Tibial nerve (tissue), 4 donors: Measurements from ENCODE around the gene POLR1H. TPM values are rescaled to one million over a fixed set of nuclear protein-coding genes. Genes with fewer than 3 reads are reported as not detected.

Experiments
- DNase-seq, 2 donors: peaks; one replicate each; pipeline ENCODE4 v3.0.0-alpha.2; 2019; ENCODE audit warnings: low spot score in 2 of 2
- H3K27ac ChIP-seq, 4 donors: fragments of 200-600 bp; sonication (generic) in 3 of 4; one replicate each; pipeline ENCODE4 v1.5.1; 2017 to 2019; ENCODE audit warnings: mild to moderate bottlenecking in 1 of 4
- H3K27me3 ChIP-seq, 2 donors: fragments of 200-600 bp; sonication (generic) in 1 of 2; one replicate each; pipeline versions ENCODE4 v1.5.1 to v1.6.0; 2017 to 2019
- H3K36me3 ChIP-seq, 3 donors: fragments of 200-600 bp; sonication (generic); one replicate each; pipeline ENCODE4 v1.5.1; 2018 to 2019
- H3K4me1 ChIP-seq, 4 donors: fragments of 200-600 bp; sonication (generic) in 3 of 4; one replicate each; pipeline ENCODE4 v1.5.1; 2017 to 2019
- H3K4me3 ChIP-seq, 4 donors: fragments of 200-600 bp; sonication (generic) in 3 of 4; one replicate each; pipeline ENCODE4 v1.5.1; 2017 to 2019; ENCODE audit warnings: mild to moderate bottlenecking in 1 of 4, moderate library complexity in 1 of 4
- H3K9me3 ChIP-seq, 4 donors: fragments of 200-600 bp; sonication (generic) in 3 of 4; one replicate each; pipeline ENCODE4 v1.5.1; 2017 to 2019
- CTCF ChIP-seq, 5 experiments: fragments of 200-600 bp in 3 of 5; fragments of 450-650 bp in 2 of 5; sonication (generic) in 3 of 5; IDR thresholded peaks; one replicate each; pipeline ENCODE4 v1.5.1; 2016 to 2019; ENCODE audit warnings: antibody characterized with exemption in 5 of 5, mild to moderate bottlenecking in 3 of 5, moderate library complexity in 2 of 5
- EP300 ChIP-seq, 2 donors: sonication (generic); formaldehyde crosslinking; IDR thresholded peaks; one replicate each; pipeline ENCODE4 v1.6.1; 2017; ENCODE audit warnings: antibody characterized with exemption in 2 of 2, mild to moderate bottlenecking in 1 of 2
- POLR2A ChIP-seq, 2 donors: fragments of 450-650 bp; IDR thresholded peaks; one replicate each; pipeline ENCODE4 v1.6.1; 2017; ENCODE audit warnings: antibody characterized with exemption in 2 of 2, mild to moderate bottlenecking in 2 of 2, moderate library complexity in 2 of 2
- WGBS, 2 donors: methylation state at CpG; one replicate each; pipeline ENCODE4 v1.1.5; 2018; 5-methylcytosine and 5-hydroxymethylcytosine counted together
- total RNA-seq, 4 donors: library from RNA; depleted of rRNA; stranded (reverse); fragments of >200 nt; gene quantifications; one replicate each; pipeline ENCODE4 v1.1.0, GENCODE V29; 2016

Gene POLR1H
- total RNA-seq, 4 donors from 2014 or later = 22.4 to 30.6 (median 24.8) TPM

- H3K36me3 ChIP-seq = peaks cover 0 to 14% (median 0%) of the 10 kb centered on the region in 3 donors
- WGBS, 2 donors = 59 to 64% methylated on average over 13 of the region's 13 CpGs
- peak overlapping the region; percentile 55 to 96 (median 92) for H3K27ac ChIP-seq
- no peaks in the 10 kb centered on the region for H3K27me3 ChIP-seq
- no peak for DNase-seq
- H3K4me3 ChIP-seq = peak overlapping the region; percentile 51 to 96 (median 68)
- TF ChIP-seq CTCF (IDR thresholded peaks at IDR 0.05) (no peak), POLR2A (IDR thresholded peaks at IDR 0.05) (no peak), EP300 (IDR thresholded peaks at IDR 0.05) (no peak)
- no peaks in the 10 kb centered on the region for H3K9me3 ChIP-seq
- H3K4me1 ChIP-seq = peaks cover 0 to 51% (median 18%) of the 10 kb centered on the region in 4 donors
Observed at GRCh38 chr6:30061858-30062458, 893 bp downstream of the POLR1H start.

- TF ChIP-seq CTCF (IDR thresholded peaks at IDR 0.05) (no peak), EP300 (IDR thresholded peaks at IDR 0.05) (no peak), POLR2A (IDR thresholded peaks at IDR 0.05) (no peak)
- DNase-seq = no peak
- Histone ChIP-seq H3K4me3 (no peak overlapping the region), H3K27me3 (no peaks in the 10 kb centered on the region), H3K9me3 (no peaks in the 10 kb centered on the region), H3K36me3 (peaks cover 0 to 7% (median 0%) of the 10 kb centered on the region in 3 donors), H3K4me1 (peaks cover 0 to 55% (median 20%) of the 10 kb centered on the region in 4 donors), H3K27ac (no peak overlapping the region)
- WGBS, 2 donors = 95 to 97% methylated on average over 7 of the region's 7 CpGs
Observed at GRCh38 chr6:30062471-30063178, 1.6 kb downstream of the POLR1H start.

- Histone ChIP-seq H3K27ac (no peak overlapping the region), H3K36me3 (peaks cover 0 to under 1% (median 0%) of the 10 kb centered on the region in 3 donors), H3K4me1 (peaks cover 0 to 62% (median 26%) of the 10 kb centered on the region in 4 donors), H3K4me3 (no peak overlapping the region), H3K27me3 (no peaks in the 10 kb centered on the region), H3K9me3 (no peaks in the 10 kb centered on the region)
- DNase-seq = no peak
- TF ChIP-seq EP300 (IDR thresholded peaks at IDR 0.05) (no peak), POLR2A (IDR thresholded peaks at IDR 0.05) (no peak), CTCF (IDR thresholded peaks at IDR 0.05) (no peak)
- 94 to 96% methylated on average over 2 of the region's 2 CpGs for WGBS, 2 donors
Observed at GRCh38 chr6:30063315-30063714, 2.2 kb downstream of the POLR1H start.

GRCh38 chr6:30066082-30066481 is 5.0 kb downstream of the POLR1H start:
- H3K4me3 ChIP-seq = peak overlapping the region; percentile 53 to 84 (median 64)
- TF ChIP-seq EP300 (IDR thresholded peaks at IDR 0.05) (no peak), POLR2A (IDR thresholded peaks at IDR 0.05) (no peak), CTCF (IDR thresholded peaks at IDR 0.05) (no peak)
- 17 to 18% methylated on average over 4 of the region's 4 CpGs for WGBS, 2 donors
- peaks cover 0 to 6% of the 10 kb centered on the region in 2 donors for H3K27me3 ChIP-seq
- H3K9me3 ChIP-seq = no peaks in the 10 kb centered on the region
- no peak for DNase-seq
- peaks cover 0 to 28% (median 0%) of the 10 kb centered on the region in 3 donors for H3K36me3 ChIP-seq
- H3K27ac ChIP-seq = peak overlapping the region; percentile 83 to 96 (median 92)
- peaks cover 0 to 50% (median 18%) of the 10 kb centered on the region in 4 donors for H3K4me1 ChIP-seq
